ENCODE results near the gene SFN. TPM values are rescaled to one million over a fixed set of nuclear protein-coding genes. Genes with fewer than 3 reads are reported as not detected.

Gene SFN
- total and polyA plus RNA-seq, 2 of the 13 experiments (the other 11 are each of a cell fraction or from before 2014, with no cell fraction given) = 4.3 to 5.6 TPM

GRCh38 chr1:26900001-26900814, 37.3 kb downstream of the SFN start, which contains the start of gene GPATCH3 (continued):
- TF ChIP-seq ZNF609 (CRISPR knock-in tag; IDR thresholded peaks at IDR 0.05; ENCODE audit: borderline replicate concordance) (peak; percentile 63; the same call in 1 of the 2 replicates), HOXA3 (CRISPR knock-in tag; IDR thresholded peaks at IDR 0.05) (peak; percentile 86; the same call in 1 of the 2 replicates), PRDM15 (CRISPR knock-in tag; IDR thresholded peaks at IDR 0.05) (0 out of 2 replicates have a peak, but pooled peaks have one; percentile 29), ZNF572 (CRISPR knock-in tag; IDR thresholded peaks at IDR 0.05) (no peak), IKZF5 (CRISPR knock-in tag; IDR thresholded peaks at IDR 0.05) (peak; percentile 63; the same call in 1 of the 2 replicates), ZNF713 (CRISPR knock-in tag; IDR thresholded peaks at IDR 0.05) (0 out of 2 replicates have a peak, but pooled peaks have one; percentile 23)
- TF ChIP-seq, protein P1, sequence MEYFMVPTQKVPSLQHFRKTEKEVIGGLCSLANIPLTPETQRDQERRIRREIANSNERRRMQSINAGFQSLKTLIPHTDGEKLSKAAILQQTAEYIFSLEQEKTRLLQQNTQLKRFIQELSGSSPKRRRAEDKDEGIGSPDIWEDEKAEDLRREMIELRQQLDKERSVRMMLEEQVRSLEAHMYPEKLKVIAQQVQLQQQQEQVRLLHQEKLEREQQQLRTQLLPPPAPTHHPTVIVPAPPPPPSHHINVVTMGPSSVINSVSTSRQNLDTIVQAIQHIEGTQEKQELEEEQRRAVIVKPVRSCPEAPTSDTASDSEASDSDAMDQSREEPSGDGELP (IDR thresholded peaks at IDR 0.05; ENCODE audit: borderline replicate concordance, low read depth) = no peak; the same call in 1 of the 2 replicates
- TF ChIP-seq, protein P2, sequence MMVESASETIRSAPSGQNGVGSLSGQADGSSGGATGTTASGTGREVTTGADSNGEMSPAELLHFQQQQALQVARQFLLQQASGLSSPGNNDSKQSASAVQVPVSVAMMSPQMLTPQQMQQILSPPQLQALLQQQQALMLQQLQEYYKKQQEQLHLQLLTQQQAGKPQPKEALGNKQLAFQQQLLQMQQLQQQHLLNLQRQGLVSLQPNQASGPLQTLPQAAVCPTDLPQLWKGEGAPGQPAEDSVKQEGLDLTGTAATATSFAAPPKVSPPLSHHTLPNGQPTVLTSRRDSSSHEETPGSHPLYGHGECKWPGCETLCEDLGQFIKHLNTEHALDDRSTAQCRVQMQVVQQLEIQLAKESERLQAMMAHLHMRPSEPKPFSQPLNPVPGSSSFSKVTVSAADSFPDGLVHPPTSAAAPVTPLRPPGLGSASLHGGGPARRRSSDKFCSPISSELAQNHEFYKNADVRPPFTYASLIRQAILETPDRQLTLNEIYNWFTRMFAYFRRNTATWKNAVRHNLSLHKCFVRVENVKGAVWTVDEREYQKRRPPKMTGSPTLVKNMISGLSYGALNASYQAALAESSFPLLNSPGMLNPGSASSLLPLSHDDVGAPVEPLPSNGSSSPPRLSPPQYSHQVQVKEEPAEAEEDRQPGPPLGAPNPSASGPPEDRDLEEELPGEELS (CRISPR knock-in tag; IDR thresholded peaks at IDR 0.05) = peak; percentile 55
- TF ChIP-seq, protein P3, sequence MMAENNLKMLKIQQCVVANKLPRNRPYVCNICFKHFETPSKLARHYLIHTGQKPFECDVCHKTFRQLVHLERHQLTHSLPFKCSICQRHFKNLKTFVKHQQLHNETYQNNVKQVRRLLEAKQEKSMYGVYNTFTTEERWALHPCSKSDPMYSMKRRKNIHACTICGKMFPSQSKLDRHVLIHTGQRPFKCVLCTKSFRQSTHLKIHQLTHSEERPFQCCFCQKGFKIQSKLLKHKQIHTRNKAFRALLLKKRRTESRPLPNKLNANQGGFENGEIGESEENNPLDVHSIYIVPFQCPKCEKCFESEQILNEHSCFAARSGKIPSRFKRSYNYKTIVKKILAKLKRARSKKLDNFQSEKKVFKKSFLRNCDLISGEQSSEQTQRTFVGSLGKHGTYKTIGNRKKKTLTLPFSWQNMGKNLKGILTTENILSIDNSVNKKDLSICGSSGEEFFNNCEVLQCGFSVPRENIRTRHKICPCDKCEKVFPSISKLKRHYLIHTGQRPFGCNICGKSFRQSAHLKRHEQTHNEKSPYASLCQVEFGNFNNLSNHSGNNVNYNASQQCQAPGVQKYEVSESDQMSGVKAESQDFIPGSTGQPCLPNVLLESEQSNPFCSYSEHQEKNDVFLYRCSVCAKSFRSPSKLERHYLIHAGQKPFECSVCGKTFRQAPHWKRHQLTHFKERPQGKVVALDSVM (CRISPR knock-in tag; IDR thresholded peaks at IDR 0.05) = 0 out of 2 replicates have a peak, but pooled peaks have one; percentile 22

Data from HepG2 (cell line).